G401.6 (cell line): ENCODE measurements around the gene NOL4L.
"Not testable (repeated sequence)": the region's sequence is repeated elsewhere in the genome, so short reads cannot be mapped to it uniquely, and the experiment has no call there.

ENCODE experiments used
- FAIRE-seq: peaks from 2 replicates; lab custom pipeline; 2012; peaks lifted over from hg19 to GRCh38; lab: Jason Lieb, UNC

Gene NOL4L

GRCh38 chr20:32468313-32468640 lies 116.9 kb downstream of the NOL4L start:
- FAIRE-seq, result no peak

DNA sequence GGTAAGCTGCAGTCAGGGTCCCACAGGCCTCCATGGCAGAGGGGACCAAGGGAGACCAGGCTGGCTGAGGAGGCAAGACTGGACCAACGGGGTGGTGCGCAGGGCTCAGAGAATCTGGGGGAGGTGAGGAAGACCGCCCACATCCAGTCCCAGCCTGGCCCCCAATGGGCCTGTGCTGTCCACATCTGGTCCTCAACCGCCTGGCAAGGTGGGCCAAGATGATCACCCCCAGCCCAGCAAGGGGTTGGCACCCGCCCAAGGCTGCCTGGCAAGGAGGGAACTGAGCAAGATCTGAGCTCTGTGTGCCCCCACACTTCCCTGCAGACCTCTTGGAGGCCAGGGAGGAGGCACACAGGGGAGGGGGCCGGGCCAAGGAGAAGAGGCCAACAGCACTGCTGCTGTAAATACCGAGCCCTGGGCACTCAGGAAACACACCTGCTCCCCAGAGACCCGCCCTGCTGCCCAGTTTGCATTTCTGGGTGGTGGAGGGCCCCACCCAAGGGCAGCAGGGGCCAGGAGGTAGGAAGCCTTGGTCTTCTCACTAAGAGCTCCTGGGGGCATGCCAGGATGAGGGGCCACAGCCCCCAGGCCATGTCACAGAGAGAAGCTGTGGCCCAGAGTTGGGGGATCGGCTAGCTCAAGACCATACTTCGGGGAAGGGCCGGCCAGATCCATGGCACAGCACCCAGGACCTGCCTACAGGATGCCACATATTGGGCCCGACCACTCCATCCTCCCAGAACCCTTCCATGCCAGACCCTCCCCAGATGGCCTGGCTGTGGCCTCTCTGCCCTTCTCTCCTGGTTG lies 117.4 kb downstream of the NOL4L start:
- FAIRE-seq, result no peak

DNA sequence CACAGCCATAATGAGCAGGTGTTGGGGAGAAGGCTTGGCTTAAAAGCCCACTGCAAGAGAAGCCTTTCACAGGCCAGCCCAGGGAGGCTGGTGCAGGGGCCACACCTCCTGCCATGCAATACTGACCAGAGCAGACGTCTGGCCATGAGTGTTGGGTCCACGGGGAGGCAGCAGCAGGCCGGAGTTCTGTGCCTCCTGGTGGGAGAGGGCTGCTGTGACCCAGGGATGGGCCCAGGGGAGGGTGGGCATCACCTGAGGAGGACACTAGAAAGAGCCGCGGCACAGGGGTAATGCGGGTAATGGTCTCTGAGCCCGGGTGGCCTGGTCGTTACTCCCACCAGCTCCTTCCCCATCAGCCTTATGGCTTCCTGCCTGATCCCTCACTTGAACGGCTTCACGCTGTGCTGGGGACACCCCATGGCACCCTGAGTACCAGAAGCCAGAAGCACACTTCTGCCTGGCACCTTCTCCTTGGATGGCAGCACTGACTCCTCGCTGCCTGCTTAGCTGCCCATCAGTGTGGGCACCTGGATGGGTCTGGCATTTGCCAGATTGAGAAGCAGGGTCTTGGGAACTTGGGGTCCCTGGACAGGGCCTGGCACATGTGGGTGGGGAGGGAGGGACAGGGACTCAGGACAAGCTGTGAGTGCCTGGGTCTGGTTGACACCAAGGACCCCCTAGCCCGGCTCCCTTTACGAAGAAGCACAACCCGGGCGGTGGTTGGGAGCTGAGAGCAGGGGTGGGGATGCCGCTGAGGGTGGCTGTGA lies 118.2 kb downstream of the NOL4L start:
- no peak for FAIRE-seq

DNA sequence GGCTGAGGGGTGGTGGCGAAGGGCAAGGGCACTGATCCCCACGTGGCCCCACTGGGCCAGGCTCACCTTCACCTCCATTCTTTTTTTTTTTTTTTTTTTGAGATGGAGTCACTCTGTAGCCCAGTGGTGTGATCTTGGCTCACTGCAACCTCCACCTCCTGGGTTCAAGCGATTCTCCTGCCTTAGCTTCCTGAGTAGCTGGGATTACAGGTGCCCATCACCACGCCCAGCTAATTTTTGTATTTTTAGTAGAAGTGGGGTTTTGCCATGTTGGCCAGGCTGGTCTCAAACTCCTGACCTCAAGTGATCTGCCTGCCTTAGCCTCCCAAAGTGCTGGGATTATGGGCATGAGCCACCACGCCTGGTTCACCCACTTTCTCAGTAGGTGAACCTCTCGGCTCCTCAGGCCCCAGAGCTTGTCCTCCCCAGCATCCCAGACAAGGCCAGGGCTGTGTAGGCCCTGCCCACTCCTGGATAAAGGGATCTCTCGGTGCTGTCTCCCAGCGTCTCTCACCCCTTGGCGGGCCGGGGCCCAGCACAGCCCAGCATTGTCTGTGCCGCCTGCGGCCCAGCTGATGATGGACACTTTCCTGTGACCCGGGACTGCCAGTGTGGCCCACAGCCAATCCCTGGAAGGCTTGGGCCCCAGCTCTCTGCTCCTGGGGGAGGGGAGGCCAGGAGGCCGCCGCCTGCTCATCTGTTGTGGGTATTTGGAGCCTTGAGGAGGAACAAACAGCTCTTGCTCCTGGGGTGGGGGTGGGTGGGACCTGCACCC lies 119.0 kb downstream of the NOL4L start:
- not testable (repeated sequence) for FAIRE-seq

DNA sequence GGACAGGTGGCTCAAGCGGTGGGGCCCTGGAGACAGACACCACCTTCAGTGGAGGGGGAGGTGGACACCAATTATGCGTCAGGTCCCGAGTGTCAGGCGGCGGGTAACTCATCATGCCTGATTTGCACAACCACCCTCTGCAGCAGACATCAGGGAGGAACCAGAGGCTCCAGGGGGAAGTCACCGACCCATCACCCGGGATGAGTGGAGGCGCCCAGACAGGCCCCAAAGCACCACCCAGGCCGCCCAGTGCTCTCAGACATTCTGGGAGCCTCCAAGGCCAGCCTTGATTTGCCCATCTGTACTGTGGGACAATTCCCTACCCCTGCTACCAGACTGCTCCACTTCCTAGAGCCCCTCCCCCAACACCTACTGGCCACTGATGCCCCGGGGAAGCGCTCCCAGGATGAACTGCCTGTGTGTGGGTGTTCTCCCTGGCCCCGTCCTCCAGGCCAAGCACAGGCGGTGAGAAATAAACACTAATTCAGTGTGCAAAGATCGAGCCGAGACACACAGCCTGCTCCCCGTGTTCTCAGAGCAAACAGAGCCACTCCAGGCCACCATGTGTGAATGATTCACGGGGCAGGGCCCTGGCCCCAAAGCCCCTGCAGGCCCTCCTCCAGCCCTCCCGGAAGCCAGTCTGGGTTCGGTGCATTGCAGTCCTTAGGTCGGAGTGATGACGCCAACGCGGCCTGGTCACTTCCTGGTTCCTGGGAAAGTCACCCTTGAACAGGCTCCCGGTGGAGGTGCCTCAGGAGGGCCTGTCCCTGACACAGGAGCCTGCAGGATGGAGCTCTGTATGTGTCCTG lies 119.8 kb downstream of the NOL4L start:
- no peak for FAIRE-seq

GRCh38 chr20:32464401-32465091 lies 120.6 kb downstream of the NOL4L start:
- no peak for FAIRE-seq

DNA sequence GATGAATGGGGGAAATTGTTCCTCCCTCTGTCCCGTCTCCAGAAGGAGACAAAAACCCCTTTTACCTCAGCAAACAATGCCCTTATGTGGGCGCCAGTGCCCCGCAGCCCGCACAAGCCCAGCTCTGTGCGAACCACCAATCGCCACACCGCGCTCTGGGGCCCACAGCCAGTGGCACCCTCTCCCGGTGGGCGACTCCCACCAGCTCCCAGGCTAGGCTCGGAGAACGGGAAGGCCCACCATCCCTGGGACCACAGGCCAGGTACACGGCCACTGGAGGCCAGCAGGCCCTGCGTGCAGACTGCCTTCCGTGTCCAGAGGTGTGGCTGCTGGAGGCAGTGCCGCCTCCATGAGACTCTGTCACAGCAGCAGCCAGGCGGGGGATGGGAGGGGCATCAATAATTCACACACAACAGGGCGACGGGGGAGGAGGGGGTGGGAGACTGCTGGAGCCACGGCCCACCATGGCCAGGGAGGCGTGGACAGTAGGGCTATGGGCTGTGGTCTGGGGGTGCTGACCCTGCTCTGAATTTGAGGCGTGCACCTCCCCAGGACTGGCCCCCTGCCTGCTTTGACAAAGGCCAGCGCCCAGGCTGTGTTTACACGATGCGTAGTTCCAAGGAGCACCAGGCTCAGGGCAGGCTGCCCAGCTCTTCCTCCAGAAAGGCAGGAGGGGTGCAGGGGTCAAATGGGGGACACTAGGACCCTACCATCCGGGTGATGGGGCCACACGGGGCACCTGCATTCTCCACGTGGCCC lies 121.3 kb downstream of the NOL4L start:
- FAIRE-seq, result no peak

GRCh38 chr20:32462900-32463641 lies 122.1 kb downstream of the NOL4L start:
- FAIRE-seq, result no peak

DNA sequence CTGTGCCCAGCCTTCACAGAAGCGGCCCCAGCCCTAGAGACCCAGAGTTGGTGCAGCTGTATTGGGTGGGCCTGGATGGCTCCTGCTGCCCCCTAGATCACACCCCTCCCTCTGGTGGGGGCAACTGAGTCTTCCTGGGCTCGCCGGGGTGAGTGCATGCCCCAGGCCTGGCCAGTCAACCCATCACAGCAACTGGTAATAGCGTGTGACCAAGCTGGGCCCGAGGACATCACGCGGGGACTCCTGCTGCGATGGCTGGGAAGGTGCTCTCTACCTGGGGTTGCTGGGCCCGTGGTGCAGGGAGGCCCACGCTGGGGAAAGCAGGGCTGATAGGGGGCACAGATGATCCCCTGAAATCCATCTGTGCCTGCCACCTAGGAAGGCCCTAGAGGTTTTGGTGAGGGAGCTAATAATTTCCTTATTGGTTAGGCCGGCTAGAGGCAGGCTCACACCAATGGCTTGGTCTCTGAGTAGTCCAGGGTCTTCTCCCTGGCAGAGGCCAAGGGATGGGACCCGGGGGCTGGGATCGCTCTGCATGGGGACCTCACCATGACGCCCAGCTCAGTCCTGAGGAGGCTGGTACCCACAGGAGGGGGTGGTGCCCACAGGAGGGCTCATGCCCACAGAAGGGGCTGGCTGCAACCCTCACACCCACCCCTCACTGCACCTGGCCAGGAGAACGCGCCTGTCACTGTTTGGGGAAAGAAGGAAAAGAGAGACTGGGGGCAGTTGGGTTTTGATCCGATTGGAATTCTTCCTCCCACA lies 123.1 kb downstream of the NOL4L start:
- no peak for FAIRE-seq

DNA sequence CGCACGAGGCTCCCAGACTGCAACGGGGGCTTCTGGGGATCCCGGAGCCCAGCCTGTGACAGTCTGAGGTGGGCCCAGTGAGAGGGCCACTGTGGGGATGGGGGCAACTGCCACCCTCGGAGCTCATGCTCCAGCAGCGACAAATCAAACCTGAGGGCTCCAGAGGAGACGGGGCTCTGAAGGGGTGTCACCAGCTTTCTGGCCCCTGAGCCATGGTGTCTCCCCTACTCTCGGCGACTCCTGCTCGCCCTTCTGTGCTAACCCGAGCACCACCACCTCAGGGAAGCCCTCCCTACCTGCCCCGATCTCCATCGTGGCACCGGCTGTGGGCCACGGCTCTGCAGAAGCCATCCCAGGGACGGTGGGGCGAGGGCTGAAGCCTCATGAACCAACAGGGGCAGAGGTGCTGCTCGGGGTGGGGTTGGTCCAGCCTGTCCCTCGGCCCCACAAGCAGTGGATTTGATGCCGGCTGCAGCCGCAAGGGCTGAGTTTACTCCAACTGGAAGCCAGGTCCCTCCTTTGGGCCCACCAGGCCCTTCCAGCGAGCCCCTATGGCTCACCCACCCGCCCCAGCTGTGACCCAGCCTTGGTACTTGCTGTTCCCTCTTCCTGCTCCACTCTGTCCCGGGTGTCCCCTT lies 124.3 kb downstream of the NOL4L start:
- no peak for FAIRE-seq

DNA sequence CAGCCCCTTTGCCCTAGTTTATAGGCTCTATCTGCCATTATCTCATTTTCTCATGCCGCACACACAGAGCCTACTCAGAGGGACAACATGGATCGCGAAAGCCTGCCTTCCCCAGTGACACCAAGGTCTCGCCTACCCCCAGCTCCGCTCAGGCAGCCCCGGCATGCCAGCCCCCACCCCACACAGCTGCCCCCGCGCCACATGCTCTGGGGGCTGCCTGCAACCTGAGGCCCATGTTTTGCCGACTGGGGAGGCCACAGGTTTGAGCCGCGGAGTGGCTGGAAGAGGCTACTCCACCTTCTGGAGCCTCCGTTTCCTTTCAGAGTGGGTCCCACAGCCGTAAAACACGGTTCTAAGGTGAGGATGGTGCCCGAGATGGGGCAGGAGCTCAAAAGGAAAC lies 124.9 kb downstream of the NOL4L start:
- FAIRE-seq, result no peak

- no peak for FAIRE-seq
These were observed 126.3 kb downstream of the NOL4L start for GRCh38 chr20:32458837-32459220.

DNA sequence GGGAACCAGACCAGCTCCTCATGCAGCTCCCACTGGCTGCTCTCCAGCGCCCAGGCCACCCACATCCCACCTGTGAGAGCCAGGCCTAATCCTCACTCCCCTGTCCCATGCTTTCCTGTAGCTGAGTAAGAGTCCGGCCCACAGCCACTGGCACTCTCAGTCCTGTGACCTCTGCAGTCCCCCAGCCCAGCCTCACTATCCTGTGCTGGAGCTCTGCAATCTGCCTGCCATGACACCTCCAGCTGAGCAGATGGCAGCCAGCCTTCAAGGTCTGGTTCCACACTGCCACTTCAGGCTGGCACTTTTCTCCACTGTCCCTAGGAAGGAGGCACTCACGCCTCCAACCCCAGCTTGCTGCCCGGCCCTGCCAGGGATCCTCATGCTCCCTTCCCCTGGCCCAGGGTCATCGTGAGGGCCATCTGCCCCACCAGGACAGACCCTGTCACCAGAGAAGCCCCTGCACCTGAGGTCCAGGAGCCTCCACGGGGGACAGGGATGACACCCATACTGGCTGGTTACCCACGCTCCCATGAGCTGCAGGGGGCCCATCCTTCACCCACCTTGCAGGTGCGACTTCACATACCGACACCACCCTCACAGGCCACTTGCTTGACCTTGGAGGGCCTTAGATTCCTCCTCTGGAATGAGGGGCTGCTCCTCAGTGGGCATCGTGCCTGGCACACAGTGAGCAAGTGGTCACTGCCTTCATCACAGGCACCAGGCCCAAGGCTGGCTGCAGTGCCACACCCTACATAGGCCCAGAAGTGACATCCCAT lies 126.9 kb downstream of the NOL4L start:
- FAIRE-seq, result no peak

- FAIRE-seq, result peak; percentile 46
These were observed 127.6 kb downstream of the NOL4L start for GRCh38 chr20:32457479-32457986.

GRCh38 chr20:32456869-32457478 lies 128.2 kb downstream of the NOL4L start:
- no peak for FAIRE-seq

- FAIRE-seq, result no peak
These were observed 129.0 kb downstream of the NOL4L start for GRCh38 chr20:32455901-32456701.
